Measurements from ENCODE around the gene AGER.
A peak's percentile ranks its signal among the peaks of the same experiment; 100 is the strongest.
"Not testable (repeated sequence)": the region's sequence is repeated elsewhere in the genome, so short reads cannot be mapped to it uniquely, and the experiment has no call there.

The AGER gene

DNA sequence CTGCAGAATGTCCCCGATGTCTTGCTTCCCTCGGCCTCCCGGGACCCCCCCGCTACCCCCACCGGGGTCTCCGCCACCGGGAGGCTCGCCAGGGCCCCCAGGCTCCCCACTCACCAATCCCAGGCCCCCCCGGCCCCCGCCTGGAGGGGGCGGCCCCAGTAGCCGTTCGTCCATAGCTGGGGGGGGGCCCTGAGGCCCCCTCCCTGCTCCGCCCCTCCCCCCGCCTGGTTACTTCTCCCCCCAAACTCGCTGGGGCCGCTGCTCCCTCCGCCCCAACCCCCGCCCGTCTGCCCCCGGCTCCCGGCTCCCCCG is 5.6 kb upstream of the AGER start:
- no peak for ATAC-seq
- TF ChIP-seq ZNF565 (CRISPR knock-in tag; conservative IDR thresholded peaks at IDR 0.05; ENCODE audit: low read depth) (no peak), TOX (CRISPR knock-in tag; IDR thresholded peaks at IDR 0.05; ENCODE audit: borderline replicate concordance) (no peak), PATZ1 (CRISPR knock-in tag; IDR thresholded peaks at IDR 0.05; ENCODE audit: borderline replicate concordance) (0 out of 2 replicates have a peak, but pooled peaks have one; percentile 64), BACH2 (CRISPR knock-in tag; IDR thresholded peaks at IDR 0.05; ENCODE audit: borderline replicate concordance) (no peak)

DNA sequence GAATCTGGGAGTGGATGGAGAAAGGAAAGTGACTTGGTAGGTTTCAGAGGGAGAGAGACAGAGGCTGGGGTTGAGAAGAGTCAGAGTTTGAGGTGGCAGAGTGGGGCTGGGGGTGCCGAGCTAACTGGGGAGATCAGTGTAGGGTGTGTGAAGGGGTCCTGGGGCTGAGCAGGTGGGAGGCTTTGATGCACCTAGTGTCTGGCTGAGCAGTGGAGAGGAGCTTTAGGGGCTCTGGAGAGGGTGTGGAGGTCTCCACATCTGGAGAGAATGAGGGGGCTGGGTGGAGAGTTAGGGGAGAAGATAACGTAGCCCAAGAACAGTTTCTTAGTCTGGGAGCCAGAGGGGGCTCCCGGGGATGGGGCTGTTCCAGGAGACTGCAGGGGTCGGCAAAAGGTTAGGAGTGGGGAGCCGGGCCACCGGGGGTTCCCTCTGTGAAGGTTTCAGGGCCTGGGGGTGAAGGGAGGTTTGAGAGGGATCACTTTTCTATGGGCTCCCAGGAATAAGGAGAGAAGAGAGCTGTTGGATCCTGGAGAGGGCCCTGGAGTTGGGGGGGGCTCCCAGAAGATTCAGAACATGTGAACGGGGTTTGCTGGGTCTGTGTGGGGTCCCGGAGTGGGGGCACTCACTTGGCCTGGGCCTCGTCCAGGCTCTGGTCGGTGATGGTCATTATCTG is 5.2 kb upstream of the AGER start:
- TF ChIP-seq ZNF8 (CRISPR knock-in tag; IDR thresholded peaks at IDR 0.05) (no peak), ZNF70 (CRISPR knock-in tag; IDR thresholded peaks at IDR 0.05) (no peak), TOX (CRISPR knock-in tag; IDR thresholded peaks at IDR 0.05; ENCODE audit: borderline replicate concordance) (no peak), ZC3H10 (CRISPR knock-in tag; IDR thresholded peaks at IDR 0.05) (no peak), CSDC2 (CRISPR knock-in tag; IDR thresholded peaks at IDR 0.05) (no peak), RARB (CRISPR knock-in tag; IDR thresholded peaks at IDR 0.05) (no peak)
- TF ChIP-seq, protein P1, sequence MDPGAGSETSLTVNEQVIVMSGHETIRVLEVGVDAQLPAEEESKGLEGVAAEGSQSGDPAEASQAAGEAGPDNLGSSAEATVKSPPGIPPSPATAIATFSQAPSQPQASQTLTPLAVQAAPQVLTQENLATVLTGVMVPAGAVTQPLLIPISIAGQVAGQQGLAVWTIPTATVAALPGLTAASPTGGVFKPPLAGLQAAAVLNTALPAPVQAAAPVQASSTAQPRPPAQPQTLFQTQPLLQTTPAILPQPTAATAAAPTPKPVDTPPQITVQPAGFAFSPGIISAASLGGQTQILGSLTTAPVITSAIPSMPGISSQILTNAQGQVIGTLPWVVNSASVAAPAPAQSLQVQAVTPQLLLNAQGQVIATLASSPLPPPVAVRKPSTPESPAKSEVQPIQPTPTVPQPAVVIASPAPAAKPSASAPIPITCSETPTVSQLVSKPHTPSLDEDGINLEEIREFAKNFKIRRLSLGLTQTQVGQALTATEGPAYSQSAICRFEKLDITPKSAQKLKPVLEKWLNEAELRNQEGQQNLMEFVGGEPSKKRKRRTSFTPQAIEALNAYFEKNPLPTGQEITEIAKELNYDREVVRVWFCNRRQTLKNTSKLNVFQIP (CRISPR knock-in tag; IDR thresholded peaks at IDR 0.05; ENCODE audit: borderline replicate concordance, low read depth), result no peak
- ATAC-seq, result peak; percentile 20

DNA sequence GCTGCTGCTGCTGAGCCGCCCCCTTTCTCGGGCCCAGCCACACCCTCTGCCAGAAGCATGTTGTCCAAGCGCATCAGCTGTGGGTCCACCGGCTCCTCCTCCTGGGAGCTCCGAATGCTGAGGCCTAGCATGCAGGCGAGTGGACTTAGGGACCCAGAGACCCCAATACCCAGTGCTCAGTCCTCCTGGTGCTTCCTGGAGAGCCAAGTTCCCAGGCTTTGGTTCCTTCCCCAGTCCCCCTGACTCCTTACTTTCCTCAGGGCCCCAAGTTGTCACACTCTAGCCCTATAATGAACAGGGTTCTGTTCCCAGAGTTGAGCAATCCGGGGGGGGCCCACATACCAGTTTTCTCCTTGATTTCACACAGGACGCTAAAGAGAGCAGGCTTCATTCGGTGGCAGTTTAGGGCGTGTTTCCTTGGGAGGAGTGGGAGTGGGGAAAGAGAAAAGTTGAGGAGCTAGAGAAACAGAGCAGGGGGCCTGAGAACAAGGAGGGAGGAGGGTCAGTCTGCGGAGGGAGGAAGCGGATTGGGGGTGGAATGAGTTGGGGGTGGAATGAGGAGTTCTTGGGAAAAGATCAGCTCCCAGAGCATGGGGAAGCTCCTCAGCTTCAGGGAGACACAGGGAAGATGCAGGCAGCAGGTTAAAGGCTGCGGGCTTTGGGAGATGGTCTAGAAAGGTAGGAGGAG is 4.5 kb upstream of the AGER start:
- ATAC-seq, result no peak
- TF ChIP-seq SNAI2 (CRISPR knock-in tag; IDR thresholded peaks at IDR 0.05) (no peak), TSHZ2 (CRISPR knock-in tag; IDR thresholded peaks at IDR 0.05) (no peak), CSDC2 (CRISPR knock-in tag; IDR thresholded peaks at IDR 0.05) (no peak), CREB5 (CRISPR knock-in tag; IDR thresholded peaks at IDR 0.05; ENCODE audit: low read depth) (no peak), ZFP3 (CRISPR knock-in tag; IDR thresholded peaks at IDR 0.05) (no peak), ZNF565 (CRISPR knock-in tag; conservative IDR thresholded peaks at IDR 0.05; ENCODE audit: low read depth) (no peak), TCF4 (CRISPR knock-in tag; IDR thresholded peaks at IDR 0.05; ENCODE audit: borderline replicate concordance) (no peak), RARB (CRISPR knock-in tag; IDR thresholded peaks at IDR 0.05) (no peak), ZNF70 (CRISPR knock-in tag; IDR thresholded peaks at IDR 0.05) (no peak)
- TF ChIP-seq, protein P1 (CRISPR knock-in tag; IDR thresholded peaks at IDR 0.05; ENCODE audit: borderline replicate concordance, low read depth), result no peak

GRCh38 chr6:32187725-32188380 is 3.8 kb upstream of the AGER start:
- ATAC-seq, result not testable (repeated sequence)
